ENCODE data around the gene MELK.

Gene MELK

GRCh38 chr9:36664806-36665205, 92.1 kb downstream of the MELK start:
- Histone ChIP-seq H3K18ac (ENCODE audit: low read length) (no peak overlapping the region), H3K27me3 (ENCODE audit: control insufficient read depth in 3 of 3, insufficient read depth in 3 of 3, low read depth in 1 of 3, low read length in 3 of 3) (no peaks in the 10 kb centered on the region), H2BK120ac (ENCODE audit: low read depth, low read length) (no peak overlapping the region), H3K27ac (replicated peaks; ENCODE audit: low read length) (no peak overlapping the region), H3K36me3 (replicated peaks in 1 of 2; ENCODE audit: control insufficient read depth in 2 of 2, insufficient read depth in 2 of 2, low read length in 2 of 2) (peaks cover 12 to 95% of the 10 kb centered on the region in 2 donors), H3K14ac (ENCODE audit: low read length) (no peak overlapping the region), H3K4me1 (ENCODE audit: control insufficient read depth in 2 of 2, insufficient read depth in 1 of 2, low read depth in 1 of 2, low read length in 2 of 2) (no peaks in the 10 kb centered on the region), H3K4ac (ENCODE audit: low read length) (no peak overlapping the region), H2BK5ac (ENCODE audit: low read length) (no peak overlapping the region), H3K4me3 (ENCODE audit: low read length in 2 of 2) (no peak overlapping the region), H2BK12ac (ENCODE audit: low read length) (no peak overlapping the region), H2AFZ (ENCODE audit: low read length) (no peak overlapping the region), H4K8ac (ENCODE audit: low read depth, low read length) (no peak overlapping the region), H2BK15ac (ENCODE audit: low read length) (no peak overlapping the region), H3K9ac (ENCODE audit: low read depth, low read length, poor library complexity) (no peak overlapping the region), H4K91ac (ENCODE audit: low read depth, low read length, poor library complexity) (no peak overlapping the region), H3K9me3 (replicated peaks in 1 of 2; ENCODE audit: control insufficient read depth in 2 of 2, insufficient read depth in 1 of 2, low read depth in 1 of 2, low read length in 2 of 2) (peaks cover 0 to 6% of the 10 kb centered on the region in 2 donors), H3K79me1 (ENCODE audit: low read depth, low read length) (no peaks in the 10 kb centered on the region), H3K4me2 (ENCODE audit: insufficient read depth, low read length, poor library complexity, severe bottlenecking) (no peak overlapping the region), H2AK5ac (ENCODE audit: low read depth, low read length) (no peak overlapping the region), H3K23ac (ENCODE audit: low read depth, low read length, poor library complexity) (no peak overlapping the region)
- DNase-seq (ENCODE audit: low spot score): no peak
- no CpG with 5 or more reads among the region's 1 CpG for WGBS, 2 donors (ENCODE audit: extremely low coverage in 2 of 2, insufficient read length in 2 of 2, insufficient replicate concordance in 1 of 2)

GRCh38 chr9:36665387-36665786, 92.7 kb downstream of the MELK start:
- no peak overlapping the region for H2BK120ac ChIP-seq (ENCODE audit: low read depth, low read length)
- WGBS, 2 donors (ENCODE audit: extremely low coverage in 2 of 2, insufficient read length in 2 of 2, insufficient replicate concordance in 1 of 2): no CpG with 5 or more reads among the region's 2 CpGs
- no peak overlapping the region for H3K18ac ChIP-seq (ENCODE audit: low read length)
- no peak overlapping the region for H3K9ac ChIP-seq (ENCODE audit: low read depth, low read length, poor library complexity)
- H3K14ac ChIP-seq (ENCODE audit: low read length): no peak overlapping the region
- H3K4me2 ChIP-seq (ENCODE audit: insufficient read depth, low read length, poor library complexity, severe bottlenecking): no peak overlapping the region
- H2BK5ac ChIP-seq (ENCODE audit: low read length): no peak overlapping the region
- no peaks in the 10 kb centered on the region for H3K4me1 ChIP-seq (ENCODE audit: control insufficient read depth in 2 of 2, insufficient read depth in 1 of 2, low read depth in 1 of 2, low read length in 2 of 2)
- H2AK5ac ChIP-seq (ENCODE audit: low read depth, low read length): no peak overlapping the region
- H3K4ac ChIP-seq (ENCODE audit: low read length): no peak overlapping the region
- no peak overlapping the region for H3K4me3 ChIP-seq (ENCODE audit: low read length in 2 of 2)
- DNase-seq (ENCODE audit: low spot score): no peak
- H3K9me3 ChIP-seq (replicated peaks in 1 of 2; ENCODE audit: control insufficient read depth in 2 of 2, insufficient read depth in 1 of 2, low read depth in 1 of 2, low read length in 2 of 2): peaks cover 0 to 6% of the 10 kb centered on the region in 2 donors
- no peak overlapping the region for H2AFZ ChIP-seq (ENCODE audit: low read length)
- peaks cover 12 to 94% of the 10 kb centered on the region in 2 donors for H3K36me3 ChIP-seq (replicated peaks in 1 of 2; ENCODE audit: control insufficient read depth in 2 of 2, insufficient read depth in 2 of 2, low read length in 2 of 2)
- no peak overlapping the region for H4K91ac ChIP-seq (ENCODE audit: low read depth, low read length, poor library complexity)
- H2BK15ac ChIP-seq (ENCODE audit: low read length): no peak overlapping the region
- no peaks in the 10 kb centered on the region for H3K79me1 ChIP-seq (ENCODE audit: low read depth, low read length)
- H4K8ac ChIP-seq (ENCODE audit: low read depth, low read length): no peak overlapping the region
- no peak overlapping the region for H2BK12ac ChIP-seq (ENCODE audit: low read length)
- H3K23ac ChIP-seq (ENCODE audit: low read depth, low read length, poor library complexity): no peak overlapping the region
- H3K27me3 ChIP-seq (ENCODE audit: control insufficient read depth in 3 of 3, insufficient read depth in 3 of 3, low read depth in 1 of 3, low read length in 3 of 3): no peaks in the 10 kb centered on the region
- H3K27ac ChIP-seq (replicated peaks; ENCODE audit: low read length): no peak overlapping the region

GRCh38 chr9:36665921-36666431, 93.3 kb downstream of the MELK start:
- Histone ChIP-seq H2BK12ac (ENCODE audit: low read length) (no peak overlapping the region), H2BK5ac (ENCODE audit: low read length) (no peak overlapping the region), H2BK120ac (ENCODE audit: low read depth, low read length) (no peak overlapping the region), H3K18ac (ENCODE audit: low read length) (no peak overlapping the region), H3K23ac (ENCODE audit: low read depth, low read length, poor library complexity) (no peak overlapping the region), H3K79me1 (ENCODE audit: low read depth, low read length) (no peaks in the 10 kb centered on the region), H3K27me3 (ENCODE audit: control insufficient read depth in 3 of 3, insufficient read depth in 3 of 3, low read depth in 1 of 3, low read length in 3 of 3) (no peaks in the 10 kb centered on the region), H3K36me3 (replicated peaks in 1 of 2; ENCODE audit: control insufficient read depth in 2 of 2, insufficient read depth in 2 of 2, low read length in 2 of 2) (peaks cover 16 to 94% of the 10 kb centered on the region in 2 donors), H4K8ac (ENCODE audit: low read depth, low read length) (no peak overlapping the region), H4K91ac (ENCODE audit: low read depth, low read length, poor library complexity) (no peak overlapping the region), H2AK5ac (ENCODE audit: low read depth, low read length) (no peak overlapping the region), H3K14ac (ENCODE audit: low read length) (no peak overlapping the region), H3K4ac (ENCODE audit: low read length) (no peak overlapping the region), H3K9ac (ENCODE audit: low read depth, low read length, poor library complexity) (no peak overlapping the region), H3K4me1 (ENCODE audit: control insufficient read depth in 2 of 2, insufficient read depth in 1 of 2, low read depth in 1 of 2, low read length in 2 of 2) (no peaks in the 10 kb centered on the region), H3K4me3 (ENCODE audit: low read length in 2 of 2) (no peak overlapping the region), H3K27ac (replicated peaks; ENCODE audit: low read length) (no peak overlapping the region), H3K4me2 (ENCODE audit: insufficient read depth, low read length, poor library complexity, severe bottlenecking) (no peak overlapping the region), H2AFZ (ENCODE audit: low read length) (no peak overlapping the region), H2BK15ac (ENCODE audit: low read length) (no peak overlapping the region), H3K9me3 (replicated peaks in 1 of 2; ENCODE audit: control insufficient read depth in 2 of 2, insufficient read depth in 1 of 2, low read depth in 1 of 2, low read length in 2 of 2) (peaks cover 0 to 4% of the 10 kb centered on the region in 2 donors)
- DNase-seq (ENCODE audit: low spot score): no peak
- WGBS, 2 donors (ENCODE audit: extremely low coverage in 2 of 2, insufficient read length in 2 of 2, insufficient replicate concordance in 1 of 2): no CpG with 5 or more reads among the region's 3 CpGs

- H3K36me3 ChIP-seq (replicated peaks in 1 of 2; ENCODE audit: control insufficient read depth in 2 of 2, insufficient read depth in 2 of 2, low read length in 2 of 2): peaks cover 15 to 98% of the 10 kb centered on the region in 2 donors
- no peak overlapping the region for H2AK5ac ChIP-seq (ENCODE audit: low read depth, low read length)
- no peak for DNase-seq (ENCODE audit: low spot score)
- no peak overlapping the region for H3K18ac ChIP-seq (ENCODE audit: low read length)
- H3K23ac ChIP-seq (ENCODE audit: low read depth, low read length, poor library complexity): no peak overlapping the region
- H3K79me1 ChIP-seq (ENCODE audit: low read depth, low read length): peaks cover 2% of the 10 kb centered on the region
- no peak overlapping the region for H2AFZ ChIP-seq (ENCODE audit: low read length)
- H3K9ac ChIP-seq (ENCODE audit: low read depth, low read length, poor library complexity): no peak overlapping the region
- H2BK12ac ChIP-seq (ENCODE audit: low read length): no peak overlapping the region
- H2BK120ac ChIP-seq (ENCODE audit: low read depth, low read length): no peak overlapping the region
- H3K4me3 ChIP-seq (ENCODE audit: low read length in 2 of 2): no peak overlapping the region
- H3K4me1 ChIP-seq (ENCODE audit: control insufficient read depth in 2 of 2, insufficient read depth in 1 of 2, low read depth in 1 of 2, low read length in 2 of 2): no peaks in the 10 kb centered on the region
- H2BK5ac ChIP-seq (ENCODE audit: low read length): no peak overlapping the region
- WGBS, 2 donors (ENCODE audit: extremely low coverage in 2 of 2, insufficient read length in 2 of 2, insufficient replicate concordance in 1 of 2): no CpG with 5 or more reads among the region's 3 CpGs
- H4K91ac ChIP-seq (ENCODE audit: low read depth, low read length, poor library complexity): no peak overlapping the region
- H4K8ac ChIP-seq (ENCODE audit: low read depth, low read length): no peak overlapping the region
- no peak overlapping the region for H3K14ac ChIP-seq (ENCODE audit: low read length)
- no peak overlapping the region for H3K27ac ChIP-seq (replicated peaks; ENCODE audit: low read length)
- no peak overlapping the region for H3K4ac ChIP-seq (ENCODE audit: low read length)
- no peak overlapping the region for H3K4me2 ChIP-seq (ENCODE audit: insufficient read depth, low read length, poor library complexity, severe bottlenecking)
- H2BK15ac ChIP-seq (ENCODE audit: low read length): no peak overlapping the region
- H3K9me3 ChIP-seq (replicated peaks in 1 of 2; ENCODE audit: control insufficient read depth in 2 of 2, insufficient read depth in 1 of 2, low read depth in 1 of 2, low read length in 2 of 2): no peaks in the 10 kb centered on the region
- no peaks in the 10 kb centered on the region for H3K27me3 ChIP-seq (ENCODE audit: control insufficient read depth in 3 of 3, insufficient read depth in 3 of 3, low read depth in 1 of 3, low read length in 3 of 3)
These were observed 98.9 kb downstream of the MELK start for GRCh38 chr9:36671561-36671960.
